ENCODE measurements around the gene CCT5.
"Not testable (repeated sequence)": the region's sequence is repeated elsewhere in the genome, so short reads cannot be mapped to it uniquely, and the experiment has no call there.

Gene CCT5

GRCh38 chr5:10276691-10277090, 26.6 kb downstream of the CCT5 start:
- no peak for DNase-seq (ENCODE audit: low read depth, low spot score)

GRCh38 chr5:10277773-10278630, 27.9 kb downstream of the CCT5 start:
- DNase-seq (ENCODE audit: low read depth, low spot score): no peak

GRCh38 chr5:10278658-10279279, 28.7 kb downstream of the CCT5 start:
- no peak for DNase-seq (ENCODE audit: low read depth, low spot score)

GRCh38 chr5:10279328-10279727, 29.2 kb downstream of the CCT5 start:
- DNase-seq (ENCODE audit: low read depth, low spot score): no peak

- no peak for DNase-seq (ENCODE audit: low read depth, low spot score)
Observed at GRCh38 chr5:10279925-10280720, 30.0 kb downstream of the CCT5 start.

- peak; percentile 40 for DNase-seq (ENCODE audit: low read depth, low spot score)
Observed at GRCh38 chr5:10283927-10284635, 34.0 kb downstream of the CCT5 start.

- DNase-seq (ENCODE audit: low read depth, low spot score): not testable (repeated sequence)
Observed at GRCh38 chr5:10285362-10285761, 35.3 kb downstream of the CCT5 start.

- no peak for DNase-seq (ENCODE audit: low read depth, low spot score)
Observed at GRCh38 chr5:10286162-10286861, 36.2 kb downstream of the CCT5 start.

- no peak for DNase-seq (ENCODE audit: low read depth, low spot score)
Observed at GRCh38 chr5:10286862-10287227, 36.8 kb downstream of the CCT5 start.

- DNase-seq (ENCODE audit: low read depth, low spot score): no peak
Observed at GRCh38 chr5:10288592-10289219, 38.6 kb downstream of the CCT5 start.

- no peak for DNase-seq (ENCODE audit: low read depth, low spot score)
Observed at GRCh38 chr5:10289353-10289752, 39.3 kb downstream of the CCT5 start.

- DNase-seq (ENCODE audit: low read depth, low spot score): no peak
Observed at GRCh38 chr5:10289991-10290390, 39.9 kb downstream of the CCT5 start.

- DNase-seq (ENCODE audit: low read depth, low spot score): no peak
Observed at GRCh38 chr5:10290438-10290837, 40.4 kb downstream of the CCT5 start.

GRCh38 chr5:10291692-10292339, 41.7 kb downstream of the CCT5 start:
- DNase-seq (ENCODE audit: low read depth, low spot score): no peak

GRCh38 chr5:10293907-10294662, 44.0 kb downstream of the CCT5 start:
- DNase-seq (ENCODE audit: low read depth, low spot score): no peak

GRCh38 chr5:10295619-10296326, 45.7 kb downstream of the CCT5 start:
- no peak for DNase-seq (ENCODE audit: low read depth, low spot score)

- no peak for DNase-seq (ENCODE audit: low read depth, low spot score)
Observed at GRCh38 chr5:10297646-10298204, 47.6 kb downstream of the CCT5 start.

GRCh38 chr5:10300246-10300645, 50.2 kb downstream of the CCT5 start:
- no peak for DNase-seq (ENCODE audit: low read depth, low spot score)

Measured in smooth muscle cell of the brain vasculature (primary cell).